Activated CD4-positive, alpha-beta T cell treated with anti-CD3 and anti-CD28 coated beads, Interleukin-2, amount 10 ng/mL, durations not matched to agents 24 days and 14 days (primary cell): ENCODE measurements around the gene FIBP. TPM values are rescaled to one million over a fixed set of nuclear protein-coding genes. Genes with fewer than 3 reads are reported as not detected.

Experiments used
- DNase-seq: peaks from one replicate; pipeline ENCODE4 v3.0.0; 2022
- H3K27ac Mint-ChIP-seq: one replicate; pipeline ENCODE4 v1.8.0; 2022; ENCODE audit warnings: mild to moderate bottlenecking, mixed read lengths
- H3K27me3 Mint-ChIP-seq: one replicate; pipeline ENCODE4 v1.8.0; 2022; ENCODE audit warnings: mixed read lengths
- H3K36me3 Mint-ChIP-seq: one replicate; pipeline ENCODE4 v1.8.0; 2022; ENCODE audit warnings: low read depth, mild to moderate bottlenecking, mixed read lengths
- H3K4me1 Mint-ChIP-seq: one replicate; pipeline ENCODE4 v1.8.0; 2021; ENCODE audit warnings: mixed read lengths
- H3K4me3 Mint-ChIP-seq: one replicate; pipeline ENCODE4 v1.8.0; 2022; ENCODE audit warnings: mild to moderate bottlenecking, moderate library complexity, mixed read lengths
- H3K9me3 Mint-ChIP-seq: one replicate; pipeline ENCODE4 v1.8.0; 2021; ENCODE audit warnings: mixed read lengths
- intact Hi-C: fragments of 100-400 bp; cut with micrococcal nuclease; formaldehyde crosslinking; loops from one replicate; pipeline ENCODE4 v1.15.1; 2023
- total RNA-seq: library from RNA; stranded (reverse); gene quantifications from 2 replicates; pipeline ENCODE4 v1.2.3, GENCODE V29; 2022

The FIBP gene
- total RNA-seq, 1 donor from 2014 or later, result 91.0 TPM

DNA sequence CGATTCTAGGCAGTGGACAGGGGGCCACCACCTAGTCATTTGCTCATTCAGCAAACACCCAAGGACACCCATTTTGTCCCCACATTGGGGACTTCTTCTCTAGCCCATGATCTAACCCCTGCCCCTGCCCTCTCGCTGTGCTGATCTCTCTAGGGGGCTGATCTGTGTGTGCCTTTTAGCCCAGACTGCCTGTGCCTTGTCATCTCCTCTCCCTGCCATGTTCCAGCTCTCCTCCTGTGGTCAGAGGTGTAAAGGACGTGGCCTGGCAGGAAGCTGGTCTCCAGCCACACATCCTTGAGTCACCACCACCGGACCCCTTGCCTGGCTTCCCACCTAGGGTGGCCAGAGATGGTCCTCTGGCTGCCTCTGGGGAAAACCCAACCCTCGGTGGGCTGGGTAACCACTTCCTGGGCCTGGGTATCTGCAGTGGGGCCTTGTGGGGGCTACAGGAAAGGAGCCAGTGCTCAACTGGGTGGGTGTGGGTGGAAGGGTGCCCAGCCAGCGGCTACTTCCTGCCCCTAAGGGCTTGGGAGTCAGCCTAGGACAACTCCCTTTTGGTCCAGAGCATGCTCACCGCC is 7.3 kb downstream of the FIBP start:
- DNase-seq, result peak; percentile 70
- H3K36me3 Mint-ChIP-seq, result peaks cover 16% of the 10 kb centered on the region
- H3K4me3 Mint-ChIP-seq, result peak overlapping the region; percentile 13
- H3K4me1 Mint-ChIP-seq, result peaks cover 34% of the 10 kb centered on the region
- H3K9me3 Mint-ChIP-seq, result no peaks in the 10 kb centered on the region
- intact Hi-C loops, result no loop called here
- H3K27me3 Mint-ChIP-seq, result no peaks in the 10 kb centered on the region
- H3K27ac Mint-ChIP-seq, result peak overlapping the region; percentile 43

- intact Hi-C loops, result no loop called here
- Mint-ChIP-seq H3K9me3 (no peaks in the 10 kb centered on the region), H3K27ac (peak overlapping the region; percentile 80), H3K4me3 (peak overlapping the region; percentile 66), H3K36me3 (peaks cover 16% of the 10 kb centered on the region), H3K27me3 (no peaks in the 10 kb centered on the region), H3K4me1 (peaks cover 30% of the 10 kb centered on the region)
- DNase-seq, result no peak
These were observed 8.2 kb downstream of the FIBP start for GRCh38 chr11:65880027-65880426.

GRCh38 chr11:65879617-65880016 is 8.7 kb downstream of the FIBP start, which contains the start of gene CTSW:
Gene CTSW (plus strand): TSS chr11:65879837. CDS start chr11:65879855, 18 bp downstream.
- Mint-ChIP-seq H3K9me3 (no peaks in the 10 kb centered on the region), H3K27me3 (no peaks in the 10 kb centered on the region), H3K4me1 (peaks cover 28% of the 10 kb centered on the region), H3K4me3 (peak within 1 kb of the TSS; percentile 66), H3K36me3 (peaks cover 14% of the 10 kb centered on the region), H3K27ac (peak within 1 kb of the TSS; percentile 80)
- intact Hi-C loops, result no loop called here
- DNase-seq, result peak; percentile 78

GRCh38 chr11:65873318-65874156 is 14.7 kb downstream of the FIBP start:
- Mint-ChIP-seq H3K36me3 (peaks cover under 1% of the 10 kb centered on the region), H3K4me3 (peak overlapping the region; percentile 80), H3K27ac (peak overlapping the region; percentile 22), H3K27me3 (no peaks in the 10 kb centered on the region), H3K9me3 (no peaks in the 10 kb centered on the region), H3K4me1 (peaks cover 19% of the 10 kb centered on the region)
- DNase-seq, result peak; percentile 100
- intact Hi-C loops, result loop anchor here (1.0 kb wide), 1 partner anchor 14 kb away; no protein-coding TSS in a partner anchor

DNA sequence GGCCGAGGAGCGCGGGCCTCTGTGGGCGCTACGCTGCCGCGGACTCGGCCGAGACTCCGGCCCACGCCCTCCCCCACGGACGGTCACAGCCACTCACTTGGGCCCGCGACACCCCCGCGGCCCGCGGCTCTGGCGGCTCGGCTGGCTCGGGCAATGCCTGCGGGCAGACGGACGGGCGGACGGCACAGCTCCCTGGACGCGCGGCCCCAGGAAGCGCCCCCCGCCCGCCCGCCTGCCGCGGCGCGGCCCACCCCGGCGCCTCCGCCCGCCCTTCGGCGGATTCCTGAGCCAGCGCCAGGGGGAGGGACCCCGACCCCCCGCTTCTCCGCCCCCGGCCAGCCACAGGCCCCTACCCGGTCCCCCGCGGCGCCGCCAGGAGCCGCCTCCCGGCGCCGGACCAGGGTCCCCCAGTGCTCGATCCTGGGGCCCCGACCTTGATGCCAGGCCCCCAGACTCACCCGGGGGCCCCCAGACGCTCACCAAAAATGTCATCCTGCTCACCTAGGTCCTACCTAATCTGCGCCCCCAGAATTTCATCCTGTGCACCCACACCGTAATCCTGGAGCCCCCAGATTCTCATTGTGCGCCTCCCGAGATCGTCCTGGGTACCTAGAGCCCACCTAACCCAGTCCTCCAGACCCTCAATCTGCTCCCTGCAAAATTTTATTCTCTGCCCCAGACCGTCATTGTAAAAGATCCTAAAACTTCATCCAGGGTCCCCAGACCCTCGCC is 15.5 kb downstream of the FIBP start, which contains the start of gene EFEMP2:
Gene EFEMP2, minus strand, starts transcription at position 215 of the 732 bp plus-strand sequence. CDS start 446 bp downstream, outside the sequence.
- Mint-ChIP-seq H3K4me1 (peaks cover 16% of the 10 kb centered on the region), H3K27me3 (no peaks in the 10 kb centered on the region), H3K36me3 (peaks cover 2% of the 10 kb centered on the region), H3K27ac (peak within 1 kb of the TSS; percentile 22), H3K9me3 (no peaks in the 10 kb centered on the region), H3K4me3 (peak within 1 kb of the TSS; percentile 80)
- no peak for DNase-seq
- intact Hi-C loops, result loop anchor here (1.0 kb wide), 1 partner anchor 13 kb away; no protein-coding TSS in a partner anchor

GRCh38 chr11:65871811-65872548 is 16.3 kb downstream of the FIBP start:
- Mint-ChIP-seq H3K4me3 (peak overlapping the region; percentile 37), H3K4me1 (peaks cover 18% of the 10 kb centered on the region), H3K27ac (no peak overlapping the region), H3K9me3 (no peaks in the 10 kb centered on the region), H3K27me3 (no peaks in the 10 kb centered on the region), H3K36me3 (peaks cover 6% of the 10 kb centered on the region)
- no peak for DNase-seq
- intact Hi-C loops, result no loop called here

DNA sequence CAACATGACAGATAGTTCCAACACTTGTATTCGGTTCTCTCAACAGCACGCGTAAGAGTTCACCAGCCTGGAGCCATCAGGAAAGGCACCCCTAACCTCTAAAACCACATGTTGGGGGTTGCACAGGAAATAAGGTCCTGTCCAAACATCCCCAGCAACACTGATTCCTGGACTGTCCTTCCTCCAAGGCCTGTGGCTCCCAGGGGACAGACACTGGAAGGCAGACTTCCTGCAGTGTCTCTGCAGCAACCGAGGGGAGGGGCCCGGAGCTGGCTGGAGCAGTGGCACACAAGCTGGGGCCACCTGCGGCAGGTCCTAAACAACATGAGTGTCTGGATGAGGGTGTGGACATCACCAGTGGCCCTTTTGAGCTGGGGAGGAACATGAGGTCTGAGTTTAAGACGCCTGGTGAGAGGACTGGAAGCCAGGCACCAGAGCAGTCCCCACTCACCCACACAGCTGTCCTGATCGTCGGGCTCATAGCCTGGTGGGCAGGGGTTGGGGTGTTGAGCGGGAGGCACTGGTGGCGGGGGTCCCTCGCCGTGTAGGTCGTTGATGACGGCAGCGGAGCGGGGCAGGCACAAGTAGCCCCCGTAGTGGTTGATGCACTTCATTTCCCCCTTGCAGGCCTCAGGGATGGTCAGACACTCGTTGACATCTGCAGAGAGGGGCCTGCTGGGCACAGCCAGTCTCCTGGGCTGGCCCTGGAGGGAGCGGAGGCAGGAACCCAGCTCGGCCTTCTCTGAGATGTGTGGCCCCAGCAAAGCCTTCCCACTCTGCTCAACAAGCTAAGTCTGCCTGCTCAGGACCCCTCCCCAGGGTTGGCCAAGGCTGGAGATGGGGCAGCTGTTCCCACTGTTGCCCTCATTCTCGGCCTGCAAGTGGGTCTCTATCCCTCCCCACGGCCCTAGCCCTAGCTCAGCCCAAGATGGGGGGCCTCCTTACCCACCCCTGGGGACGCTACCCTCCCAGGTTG is 17.3 kb downstream of the FIBP start:
- Mint-ChIP-seq H3K4me3 (no peak overlapping the region), H3K9me3 (no peaks in the 10 kb centered on the region), H3K36me3 (peaks cover 10% of the 10 kb centered on the region), H3K27ac (no peak overlapping the region), H3K27me3 (no peaks in the 10 kb centered on the region), H3K4me1 (peaks cover 14% of the 10 kb centered on the region)
- DNase-seq, result peak; percentile 67
- intact Hi-C loops, result no loop called here

GRCh38 chr11:65870307-65870658 is 18.0 kb downstream of the FIBP start:
- intact Hi-C loops, result no loop called here
- no peak for DNase-seq
- no peak overlapping the region for H3K27ac Mint-ChIP-seq
- peaks cover 14% of the 10 kb centered on the region for H3K4me1 Mint-ChIP-seq
- H3K36me3 Mint-ChIP-seq, result peaks cover 12% of the 10 kb centered on the region
- no peak overlapping the region for H3K4me3 Mint-ChIP-seq
- H3K27me3 Mint-ChIP-seq, result no peaks in the 10 kb centered on the region
- H3K9me3 Mint-ChIP-seq, result no peaks in the 10 kb centered on the region

- DNase-seq, result no peak
- H3K27ac Mint-ChIP-seq, result no peak overlapping the region
- peaks cover 17% of the 10 kb centered on the region for H3K36me3 Mint-ChIP-seq
- no peaks in the 10 kb centered on the region for H3K9me3 Mint-ChIP-seq
- H3K4me3 Mint-ChIP-seq, result no peak overlapping the region
- intact Hi-C loops, result no loop called here
- no peaks in the 10 kb centered on the region for H3K27me3 Mint-ChIP-seq
- H3K4me1 Mint-ChIP-seq, result peaks cover 14% of the 10 kb centered on the region
These were observed 18.5 kb downstream of the FIBP start for GRCh38 chr11:65869643-65870306.

DNA sequence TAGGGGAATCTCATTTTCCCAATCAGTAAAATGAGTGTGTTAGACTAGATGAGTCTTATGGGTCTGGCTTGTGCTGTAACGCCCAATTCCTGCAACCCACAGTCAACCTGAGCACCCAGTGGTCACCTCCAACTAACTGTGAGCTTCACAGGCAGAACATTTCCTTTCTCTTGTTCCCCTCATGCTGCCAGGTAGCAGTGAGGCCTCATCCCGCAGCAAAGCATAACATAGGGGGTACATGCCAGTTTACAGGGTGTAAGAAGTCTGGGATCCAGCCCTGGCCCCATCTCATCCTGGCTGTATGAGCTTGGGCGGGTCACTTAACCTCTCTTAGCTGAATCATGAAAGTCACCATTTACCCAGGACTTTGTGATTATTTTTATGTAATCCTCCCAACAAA is 19.4 kb downstream of the FIBP start:
- no peak for DNase-seq
- no peaks in the 10 kb centered on the region for H3K9me3 Mint-ChIP-seq
- no peak overlapping the region for H3K4me3 Mint-ChIP-seq
- H3K27me3 Mint-ChIP-seq, result no peaks in the 10 kb centered on the region
- no peak overlapping the region for H3K27ac Mint-ChIP-seq
- H3K36me3 Mint-ChIP-seq, result peaks cover 22% of the 10 kb centered on the region
- intact Hi-C loops, result no loop called here
- peaks cover 16% of the 10 kb centered on the region for H3K4me1 Mint-ChIP-seq

DNA sequence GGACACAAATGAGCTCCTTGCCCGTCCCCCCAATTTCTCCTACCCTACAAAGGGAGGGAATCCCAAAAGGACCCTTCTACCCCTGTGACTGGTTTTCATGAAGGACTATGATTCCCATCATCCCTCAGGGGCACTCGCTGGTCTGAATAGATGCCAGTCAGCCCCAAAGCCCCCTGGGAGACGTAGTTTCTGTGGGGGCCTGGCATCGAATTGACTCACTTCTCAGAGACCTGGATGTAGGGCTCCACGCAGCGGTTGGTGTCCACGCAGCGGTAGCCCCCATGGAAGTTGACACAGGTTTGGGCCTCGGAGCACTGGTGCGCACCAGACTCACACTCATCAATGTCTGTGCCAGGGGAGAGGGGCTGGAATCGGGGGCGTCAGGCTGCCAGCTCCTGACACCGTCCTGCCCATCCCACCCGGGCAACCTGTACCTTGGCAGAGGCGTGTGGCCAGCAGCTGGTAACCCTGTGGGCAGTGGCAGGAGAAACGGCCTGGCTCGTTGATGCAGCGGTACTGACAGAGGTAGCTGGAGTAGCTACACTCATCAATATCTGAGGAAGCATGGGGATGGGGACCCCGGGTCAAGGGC is 20.1 kb downstream of the FIBP start:
- Mint-ChIP-seq H3K36me3 (peaks cover 27% of the 10 kb centered on the region), H3K27me3 (no peaks in the 10 kb centered on the region), H3K4me3 (no peak overlapping the region), H3K4me1 (peaks cover 16% of the 10 kb centered on the region), H3K27ac (no peak overlapping the region), H3K9me3 (no peaks in the 10 kb centered on the region)
- DNase-seq, result no peak
- intact Hi-C loops, result no loop called here
